Measurements from ENCODE around the gene CDH13.

Gene CDH13

GRCh38 chr16:83622010-83622409 is 995.2 kb downstream of the CDH13 start:
- DNase-seq (ENCODE audit: low read depth) = no peak

DNA sequence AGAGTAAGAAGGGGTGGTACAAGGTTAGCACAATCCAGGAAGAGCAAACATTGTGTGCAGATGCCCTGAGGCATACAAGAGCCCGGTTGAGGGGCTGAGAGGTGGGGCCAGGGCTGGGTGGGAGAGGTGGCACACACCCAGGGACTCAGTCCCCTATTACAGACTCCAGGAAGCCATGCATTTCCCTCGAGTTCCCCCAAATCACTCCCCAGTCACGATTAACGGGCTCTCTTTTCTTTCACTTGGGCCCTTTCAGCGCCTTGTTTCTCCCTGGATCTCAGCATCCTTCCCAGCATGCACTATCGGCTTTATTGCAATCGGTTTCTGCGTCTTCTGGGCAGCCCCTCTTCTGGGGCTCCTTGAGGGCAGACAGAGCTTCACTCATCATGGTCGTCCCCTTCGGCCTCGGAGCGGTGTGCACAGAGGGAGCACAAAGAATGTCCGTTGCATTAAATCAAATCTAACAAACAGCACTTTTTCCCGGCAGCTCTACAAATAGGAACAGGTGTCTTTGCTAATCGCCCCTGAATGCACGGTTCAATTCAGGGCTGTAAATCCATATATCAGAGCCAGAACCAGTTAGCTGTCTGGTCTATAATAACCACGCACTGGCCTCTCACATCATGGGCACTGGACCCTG is 996.4 kb downstream of the CDH13 start:
- no peak for DNase-seq (ENCODE audit: low read depth)

GRCh38 chr16:83623892-83624291 is 997.1 kb downstream of the CDH13 start:
- no peak for DNase-seq (ENCODE audit: low read depth)

DNA sequence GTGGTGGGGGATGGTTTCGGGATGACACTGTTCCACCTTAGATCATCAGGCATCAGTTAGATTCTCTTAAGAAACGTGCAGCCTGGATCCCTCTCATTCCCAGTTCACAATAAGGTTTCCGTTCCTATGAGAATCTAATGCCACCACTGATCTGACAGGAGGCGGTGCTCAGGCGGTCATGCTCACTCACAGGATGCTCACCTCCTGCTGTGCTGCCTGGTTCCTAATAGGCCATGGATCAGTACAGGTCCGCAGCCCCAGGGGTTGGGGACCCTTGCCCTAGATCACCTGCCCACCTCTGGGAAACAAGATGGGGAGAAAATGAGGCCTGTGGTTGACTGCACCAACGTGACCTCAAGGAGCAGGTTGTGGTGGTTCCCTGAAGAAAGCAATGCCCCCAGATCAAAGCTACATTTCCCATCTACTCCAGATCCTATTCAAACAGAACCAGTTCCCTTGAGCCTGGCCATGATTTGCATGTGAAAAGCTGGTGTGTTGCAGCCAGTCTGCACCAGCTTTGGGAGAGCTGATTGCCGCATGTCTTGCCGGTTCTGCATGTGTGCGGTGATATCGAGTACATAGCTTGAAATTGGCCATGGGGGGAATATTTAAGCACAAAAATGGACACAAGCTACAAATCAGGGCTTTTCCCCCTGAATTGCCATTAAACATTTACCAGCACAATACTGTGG is 997.8 kb downstream of the CDH13 start:
- no peak for DNase-seq (ENCODE audit: low read depth)

DNA sequence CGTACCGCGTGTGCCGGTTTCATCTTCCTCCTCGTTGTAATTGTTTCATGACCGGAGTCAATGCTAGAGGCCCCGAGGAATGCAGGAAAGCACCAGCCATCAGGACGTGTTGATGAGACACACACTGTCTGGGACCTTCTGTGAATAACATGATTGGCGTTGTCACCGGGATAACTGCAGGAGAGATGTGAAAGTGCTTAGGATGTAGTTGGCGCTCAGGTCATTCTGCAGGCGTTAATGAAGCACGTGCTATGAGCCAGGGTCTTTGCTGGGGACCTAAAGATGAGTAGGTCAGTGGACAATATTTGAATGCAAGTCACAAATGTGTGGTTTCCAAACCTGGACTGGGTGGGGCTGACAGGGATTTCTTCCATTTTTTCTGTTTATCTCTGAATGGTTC is 999.4 kb downstream of the CDH13 start:
- no peak for DNase-seq (ENCODE audit: low read depth)

DNA sequence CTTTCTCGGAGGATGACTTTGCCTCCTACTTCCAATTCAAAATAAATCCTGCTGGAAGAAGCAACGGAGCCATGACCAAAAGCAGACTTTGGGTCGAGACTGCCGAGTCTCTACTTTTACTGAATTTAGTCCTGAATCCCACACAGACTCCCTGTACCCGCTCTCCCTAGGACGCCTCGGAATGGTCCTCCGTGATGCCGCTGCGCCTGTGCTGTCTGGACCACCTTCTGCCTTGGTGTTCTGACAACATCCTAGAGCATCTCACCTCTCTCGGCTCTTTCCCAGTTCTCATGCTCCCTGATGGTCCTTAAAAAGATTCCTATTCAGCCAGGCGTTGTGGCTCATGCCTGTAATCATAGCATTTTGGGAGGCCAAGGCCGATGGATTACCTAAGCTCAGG is 999.9 kb downstream of the CDH13 start:
- no peak for DNase-seq (ENCODE audit: low read depth)

GRCh38 chr16:83627996-83628395 is 1001.2 kb downstream of the CDH13 start:
- DNase-seq (ENCODE audit: low read depth) = no peak

DNA sequence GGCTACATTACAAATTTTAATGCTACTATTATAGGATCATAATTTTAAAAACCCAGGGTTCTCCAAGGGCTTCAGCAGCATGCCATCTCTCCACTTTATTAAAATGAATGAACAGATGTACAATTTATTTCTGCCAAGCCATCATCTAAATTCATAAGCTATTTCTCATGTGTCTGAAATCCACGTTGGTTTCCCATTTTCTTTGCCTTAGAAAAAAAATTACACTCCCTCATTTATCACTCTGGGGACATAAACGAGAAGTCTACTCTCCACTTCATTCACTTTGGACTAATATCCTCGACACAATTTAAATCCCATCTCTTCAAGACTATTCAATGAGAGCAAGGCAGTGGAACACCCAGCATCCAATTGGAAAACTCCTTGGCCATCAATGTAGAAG is 1002.7 kb downstream of the CDH13 start:
- DNase-seq (ENCODE audit: low read depth) = no peak

DNA sequence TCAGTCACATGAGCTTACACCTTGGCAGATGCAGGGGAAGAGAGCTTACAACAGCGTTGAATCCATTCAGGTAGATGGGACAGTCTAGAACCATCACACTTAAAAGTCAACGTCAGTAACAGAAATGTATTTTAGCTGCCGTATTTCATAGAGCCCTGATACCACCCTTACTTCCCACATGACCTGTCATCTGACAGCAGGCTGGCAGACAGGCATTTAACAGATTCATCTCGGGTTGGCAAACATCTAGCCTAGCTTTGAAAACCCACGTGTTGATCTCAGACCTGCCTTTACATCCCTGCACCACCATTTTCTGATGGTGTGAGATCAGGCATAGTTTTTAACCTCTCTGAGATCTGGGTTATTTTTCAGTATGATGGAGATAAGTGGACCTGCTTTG is 1003.1 kb downstream of the CDH13 start:
- no peak for DNase-seq (ENCODE audit: low read depth)

GRCh38 chr16:83630979-83631378 is 1004.2 kb downstream of the CDH13 start:
- DNase-seq (ENCODE audit: low read depth) = no peak

DNA sequence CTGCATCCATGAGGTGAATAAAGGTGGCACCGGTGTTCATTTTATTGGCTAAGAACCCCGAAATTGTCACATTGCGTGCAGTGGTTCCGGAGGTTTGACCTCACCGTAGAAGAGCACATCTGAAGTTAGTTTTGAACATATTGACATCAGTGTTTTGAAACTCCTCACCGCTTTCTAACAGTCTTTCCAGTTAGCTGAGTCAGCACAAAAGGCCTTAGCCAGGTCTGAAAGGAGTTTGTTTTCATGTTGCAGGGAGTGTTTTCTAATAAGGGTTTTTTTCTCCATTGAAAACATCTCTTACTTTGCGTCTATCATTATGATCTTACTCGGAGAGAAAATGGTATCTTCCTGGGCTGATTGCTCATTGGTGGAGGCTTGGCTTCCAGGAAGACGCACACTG is 1006.5 kb downstream of the CDH13 start:
- no peak for DNase-seq (ENCODE audit: low read depth)

- DNase-seq (ENCODE audit: low read depth) = no peak
Measured at GRCh38 chr16:83648347-83648746, 1021.6 kb downstream of the CDH13 start.

GRCh38 chr16:83651871-83652270 is 1025.1 kb downstream of the CDH13 start:
- no peak for DNase-seq (ENCODE audit: low read depth)

GRCh38 chr16:83652943-83653342 is 1026.2 kb downstream of the CDH13 start:
- DNase-seq (ENCODE audit: low read depth) = no peak

GRCh38 chr16:83653785-83654184 is 1027.0 kb downstream of the CDH13 start:
- DNase-seq (ENCODE audit: low read depth) = no peak

GRCh38 chr16:83660282-83660681 is 1033.5 kb downstream of the CDH13 start:
- DNase-seq (ENCODE audit: low read depth) = no peak

DNA sequence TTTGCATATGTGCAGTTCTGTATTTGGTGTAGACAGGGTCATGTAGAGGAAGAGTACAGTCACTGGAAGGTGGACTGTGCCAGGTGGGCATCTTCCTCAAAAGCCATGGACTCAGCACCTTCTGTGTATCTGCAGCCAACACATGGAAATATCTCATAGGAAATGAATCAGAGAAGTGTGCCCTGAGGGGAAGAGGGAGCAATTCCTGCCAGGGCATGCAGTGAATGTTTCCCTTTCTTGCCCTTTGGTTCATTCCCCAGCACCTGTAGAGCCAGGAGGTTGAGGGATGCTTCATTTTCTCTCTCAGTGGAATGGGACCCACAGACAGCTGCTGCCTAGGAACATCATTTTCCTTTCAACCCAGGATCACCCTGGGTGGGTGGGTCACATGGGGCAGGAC is 1034.9 kb downstream of the CDH13 start:
- DNase-seq (ENCODE audit: low read depth) = no peak

GRCh38 chr16:83666449-83666848 is 1039.7 kb downstream of the CDH13 start:
- no peak for DNase-seq (ENCODE audit: low read depth)

GRCh38 chr16:83669456-83669855 is 1042.7 kb downstream of the CDH13 start:
- no peak for DNase-seq (ENCODE audit: low read depth)

GRCh38 chr16:83674931-83675535 is 1048.3 kb downstream of the CDH13 start:
- DNase-seq (ENCODE audit: low read depth) = no peak

DNA sequence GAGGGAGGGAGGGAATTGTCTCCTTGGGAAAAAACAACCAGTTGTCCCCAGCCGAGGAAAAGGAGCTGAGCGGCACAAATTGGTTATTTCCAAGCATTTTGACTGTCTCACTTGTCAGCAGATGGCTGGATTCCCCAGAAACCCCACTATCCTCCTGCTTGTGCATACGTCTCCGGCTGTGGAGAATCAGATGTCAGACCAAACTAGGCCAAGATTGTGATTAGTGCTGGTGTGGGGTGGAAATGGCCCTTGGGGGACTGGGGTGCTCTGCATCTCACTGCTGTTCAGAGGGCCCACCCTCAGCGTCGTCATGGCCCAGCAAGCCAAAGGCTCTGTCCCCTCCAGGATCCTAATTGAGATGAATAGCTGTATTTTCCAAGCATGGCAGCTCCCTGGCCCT is 1049.3 kb downstream of the CDH13 start:
- DNase-seq (ENCODE audit: low read depth) = no peak

DNA sequence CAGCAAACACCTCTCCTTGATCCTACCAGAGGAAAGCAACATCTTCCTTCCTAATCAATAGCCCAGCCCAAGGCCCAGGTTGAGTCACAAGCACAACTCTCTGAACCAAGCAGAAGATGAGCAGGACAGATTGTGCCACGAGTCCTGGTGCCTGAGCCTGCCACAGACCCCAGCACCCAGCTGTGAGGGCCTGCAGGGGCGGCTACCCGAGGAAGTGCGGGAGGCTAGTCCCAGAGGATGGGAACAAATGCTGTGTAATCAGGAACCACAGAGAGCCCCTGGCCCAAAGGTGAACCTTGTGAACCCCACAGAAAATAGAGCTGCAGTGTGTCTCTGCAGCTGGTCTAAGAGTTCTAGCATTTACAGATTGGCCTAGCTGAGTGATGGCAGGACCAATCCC is 1054.2 kb downstream of the CDH13 start:
- no peak for DNase-seq (ENCODE audit: low read depth)

- DNase-seq (ENCODE audit: low read depth) = no peak
Measured at GRCh38 chr16:83681381-83681956, 1054.7 kb downstream of the CDH13 start.

Data from stimulated activated CD4-positive, alpha-beta T cell treated with anti-CD3 and anti-CD28 coated beads, Interleukin-2, amount 100 ng/mL, for 4 hours (primary cell).